Motor neuron (in vitro differentiated cells): Measurements from ENCODE around the gene GPBP1. TPM values are rescaled to one million over a fixed set of nuclear protein-coding genes. Genes with fewer than 3 reads are reported as not detected.

Experiments
- ATAC-seq, 8 experiments: fragments of 200-7000 bp; cut with Tn5 transposase; replicated peaks in 6 of 8; 2 replicates each; pipeline ENCODE4 v1.8.0; 2021; ENCODE audit warnings: mild to moderate bottlenecking in 8 of 8, moderate library complexity in 8 of 8
- H3K27ac ChIP-seq, 2 donors: fragments of 250-450 bp; sonication (Bioruptor Pico); 2 replicates each; pipeline ENCODE4 v1.9.0; 2021; ENCODE audit warnings: antibody characterized with exemption in 2 of 2, mild to moderate bottlenecking in 2 of 2, moderate library complexity in 1 of 2
- H3K4me1 ChIP-seq, 2 donors: fragments of 250-450 bp; sonication (Bioruptor Pico); replicated peaks in 1 of 2; 2 replicates each; pipeline ENCODE4 v1.6.1; 2021; ENCODE audit warnings: antibody characterized with exemption in 2 of 2, mild to moderate bottlenecking in 2 of 2, moderate library complexity in 1 of 2
- H3K4me3 ChIP-seq, 5 donors: fragments of 250-450 bp; sonication (Bioruptor Pico); 2 replicates each; pipeline ENCODE4 v1.9.0; 2021; ENCODE audit warnings: antibody characterized with exemption in 5 of 5, mild to moderate bottlenecking in 5 of 5, moderate library complexity in 4 of 5
- WGBS, 10 experiments: fragments of 450-650 bp; shearing (Covaris generic); methylation state at CpG; one replicate each; pipeline ENCODE4 v1.0.0; 2022; 5-methylcytosine and 5-hydroxymethylcytosine counted together
- in situ Hi-C, 9 experiments: fragments of 400-800 bp; cut with MboI; loops; one replicate each; pipeline ENCODE4 v1.15.0; 2021; ENCODE audit warnings: low sequenced_read_pairs in 9 of 9, low pct_unique_long_range_greater_than_20kb in 2 of 9; ENCODE audit not compliant: unreplicated experiment in 9 of 9
- total RNA-seq, 8 experiments: library from RNA; unstranded; fragments of 300-600 nt; gene quantifications; 2 replicates each; pipeline versions ENCODE4 v1.2.3 to v1.2.4, GENCODE V29; 2022

GPBP1 gene
- total RNA-seq, 8 experiments from 2014 or later: 51.5 to 102 (median 90.8) TPM

DNA sequence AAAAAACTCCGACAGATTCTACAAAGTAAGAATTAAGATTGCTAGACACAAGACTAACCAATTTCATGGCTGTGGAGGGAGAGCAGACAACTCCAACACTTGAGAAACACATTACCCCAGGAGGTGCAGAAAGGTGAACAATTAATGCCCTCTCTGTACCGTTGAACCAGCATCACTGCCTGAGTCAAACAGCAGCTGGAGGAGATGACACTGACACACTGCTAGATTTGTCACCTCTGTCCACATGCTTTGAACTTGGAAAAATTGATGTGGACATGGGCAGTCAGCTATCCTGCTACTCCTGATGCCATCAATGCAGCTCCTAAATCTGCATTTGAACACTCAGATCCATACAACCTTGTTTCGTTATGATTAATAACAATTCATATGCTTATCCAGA, 51.7 kb downstream of the GPBP1 start:
- in situ Hi-C loops: no loop called here
- 74 to 100% (median 80%) methylated on average over 1 to 3 of the region's 3 CpGs; no CpG with 5 or more reads in 1 of the 10 experiments for WGBS, 10 experiments
- Histone ChIP-seq H3K27ac (no peak overlapping the region), H3K4me3 (no peak overlapping the region), H3K4me1 (no peaks in the 10 kb centered on the region)
- ATAC-seq: no peak

DNA sequence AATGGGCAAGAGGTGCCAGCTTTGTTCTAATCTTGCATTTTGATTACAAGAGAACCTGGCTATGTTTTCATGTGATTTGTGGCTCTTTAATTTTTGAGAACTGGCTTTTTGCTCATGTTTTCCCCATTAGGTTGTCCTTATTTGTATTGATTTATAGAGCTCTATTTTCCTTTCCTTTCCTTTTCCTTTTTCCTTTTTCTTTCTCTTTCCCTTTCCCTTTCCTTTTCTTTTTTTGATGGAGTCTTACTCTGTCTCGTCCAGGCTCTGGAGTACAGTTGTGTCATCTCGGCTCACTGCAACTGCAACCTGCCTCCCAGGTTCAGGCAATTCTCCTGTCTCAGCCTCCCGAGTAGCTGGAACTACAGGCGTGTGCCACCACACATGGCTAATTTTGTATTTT, 55.5 kb downstream of the GPBP1 start:
- no peak for ATAC-seq
- H3K4me1 ChIP-seq: no peaks in the 10 kb centered on the region
- 92 to 100% (median 95%) methylated on average over 1 to 4 of the region's 4 CpGs; no CpG with 5 or more reads in 1 of the 10 experiments for WGBS, 10 experiments
- no peak overlapping the region for H3K4me3 ChIP-seq
- in situ Hi-C loops: no loop called here
- no peak overlapping the region for H3K27ac ChIP-seq

DNA sequence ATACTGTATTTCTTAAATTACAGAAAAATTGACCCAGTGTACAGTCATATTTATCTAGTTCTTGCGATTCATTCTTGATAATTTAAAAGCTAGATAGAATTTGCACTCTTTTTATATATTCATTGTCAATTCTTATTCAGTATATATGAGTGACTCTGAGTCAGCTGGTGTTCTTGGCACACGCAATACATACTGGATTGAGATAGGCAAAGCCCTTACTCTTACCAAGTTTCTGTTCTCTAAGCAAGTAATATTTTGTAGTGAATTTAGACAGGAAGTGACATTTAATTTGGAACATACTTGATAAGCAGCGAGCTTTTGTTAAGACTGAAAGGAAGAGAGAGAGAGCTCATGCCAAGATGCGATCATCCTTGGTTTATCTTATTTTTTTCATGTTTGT, 57.7 kb downstream of the GPBP1 start:
- no peak overlapping the region for H3K4me3 ChIP-seq
- no peak overlapping the region for H3K27ac ChIP-seq
- in situ Hi-C loops: no loop called here
- H3K4me1 ChIP-seq: no peaks in the 10 kb centered on the region
- WGBS, 10 experiments: 84 to 100% (median 96%) methylated on average over 3 to 4 of the region's 4 CpGs; no CpG with 5 or more reads in 1 of the 10 experiments
- no peak for ATAC-seq

DNA sequence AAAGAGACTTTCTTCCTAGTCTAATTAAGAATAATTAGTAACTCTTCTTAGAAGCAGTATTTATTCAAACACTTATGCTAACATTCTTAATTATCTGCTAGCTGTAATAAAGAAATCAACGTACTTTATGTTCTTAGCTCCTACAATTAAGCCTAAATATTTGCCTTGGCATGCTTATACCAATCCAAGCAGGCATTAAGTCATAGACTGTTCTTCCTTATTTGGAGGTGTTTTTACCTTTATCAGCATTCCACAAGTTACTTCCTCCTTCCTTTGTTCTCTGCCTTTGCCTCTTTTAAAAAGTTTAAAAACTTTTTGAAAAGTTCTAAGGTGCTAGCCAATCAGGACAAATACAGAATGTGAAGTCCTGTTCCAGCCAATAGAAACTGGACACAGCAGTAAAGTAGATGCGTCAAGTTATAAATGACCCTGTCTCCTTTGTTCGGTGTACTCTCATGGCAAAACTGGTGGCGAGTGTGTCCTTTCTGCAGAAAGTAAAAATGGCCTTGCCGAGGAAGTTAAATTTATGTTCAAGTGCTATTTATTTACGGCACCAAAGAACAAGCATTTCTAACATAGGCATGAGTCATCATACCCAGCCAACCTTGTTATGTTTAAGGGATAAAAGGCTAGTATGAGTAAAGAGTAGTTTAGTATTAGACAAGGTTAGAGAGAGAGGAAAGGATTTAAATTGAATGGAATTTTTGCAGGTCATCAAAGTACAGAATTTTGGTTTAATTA, 58.6 kb downstream of the GPBP1 start:
- ATAC-seq: no peak
- H3K27ac ChIP-seq: no peak overlapping the region
- in situ Hi-C loops: no loop called here

DNA sequence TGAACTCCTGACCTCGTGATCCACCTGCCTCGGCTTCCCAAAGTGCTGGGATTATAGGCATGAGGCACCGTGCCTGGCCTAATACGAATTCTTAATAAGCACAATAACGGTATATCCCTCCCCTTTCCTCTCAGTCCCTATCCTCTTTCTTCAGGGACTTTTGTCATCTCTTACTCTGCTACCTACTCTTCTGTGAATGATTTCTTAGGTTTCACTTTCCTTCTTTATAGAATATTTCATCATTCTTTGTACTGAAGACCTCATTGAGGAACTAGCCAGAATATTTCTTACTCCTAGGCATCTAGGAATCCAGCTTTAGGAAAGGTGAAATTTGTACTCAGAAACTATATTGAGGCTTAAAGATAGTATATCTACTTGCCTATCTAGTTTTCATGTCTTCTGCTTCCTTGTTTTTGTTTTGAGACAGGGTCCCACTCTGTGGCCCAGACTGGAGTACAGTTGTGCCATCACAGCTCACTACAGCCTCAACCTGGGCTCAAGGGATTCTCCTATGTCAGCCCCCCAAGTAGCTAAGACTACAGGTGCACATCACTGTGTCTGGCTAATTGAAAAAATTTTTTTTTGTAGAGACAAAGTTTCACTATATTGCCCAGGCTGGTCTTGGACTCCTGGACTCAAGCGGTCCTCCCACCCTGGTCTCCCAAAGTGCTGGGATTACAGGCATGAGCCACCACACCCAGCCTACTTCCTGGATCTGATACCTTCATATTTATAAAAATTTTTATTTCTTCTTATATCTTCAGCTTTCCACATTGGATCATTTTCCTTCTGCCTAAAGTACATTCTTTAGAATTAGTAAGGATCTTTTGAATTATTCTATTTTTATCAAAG, 69.7 kb downstream of the GPBP1 start:
- H3K27ac ChIP-seq: no peak overlapping the region
- H3K4me3 ChIP-seq: no peak overlapping the region
- in situ Hi-C loops: no loop called here
- WGBS, 10 experiments: 82 to 100% (median 94%) methylated on average over 1 to 5 of the region's 6 CpGs; no CpG with 5 or more reads in 1 of the 10 experiments
- no peak for ATAC-seq
- no peaks in the 10 kb centered on the region for H3K4me1 ChIP-seq

More for the DNA sequence above, 58.6 kb downstream of the GPBP1 start:
- H3K4me3 ChIP-seq: no peak overlapping the region
- H3K4me1 ChIP-seq: no peaks in the 10 kb centered on the region
- WGBS, 10 experiments: 86 to 100% (median 93%) methylated on average over 1 to 6 of the region's 6 CpGs

DNA sequence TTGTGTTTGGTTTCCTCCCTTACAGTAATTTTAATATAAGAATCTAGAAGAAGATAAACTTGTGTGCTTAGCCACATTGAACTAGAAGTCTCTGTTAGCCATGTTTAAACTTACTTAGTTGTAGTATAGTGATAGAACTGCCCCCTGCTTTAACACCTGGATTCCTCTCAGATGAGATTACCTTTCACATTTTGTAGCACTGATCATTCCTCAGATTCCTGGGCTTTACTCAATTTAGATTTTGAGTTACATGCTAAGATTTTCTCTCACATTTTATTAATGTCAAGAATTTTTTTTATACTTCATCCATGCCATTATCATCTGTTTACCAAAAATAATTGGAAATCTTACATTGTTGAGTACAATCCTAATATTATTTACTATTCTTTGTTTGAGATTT, 70.5 kb downstream of the GPBP1 start:
- H3K27ac ChIP-seq: no peak overlapping the region
- no peak overlapping the region for H3K4me3 ChIP-seq
- no peak for ATAC-seq
- in situ Hi-C loops: no loop called here
- H3K4me1 ChIP-seq: no peaks in the 10 kb centered on the region

DNA sequence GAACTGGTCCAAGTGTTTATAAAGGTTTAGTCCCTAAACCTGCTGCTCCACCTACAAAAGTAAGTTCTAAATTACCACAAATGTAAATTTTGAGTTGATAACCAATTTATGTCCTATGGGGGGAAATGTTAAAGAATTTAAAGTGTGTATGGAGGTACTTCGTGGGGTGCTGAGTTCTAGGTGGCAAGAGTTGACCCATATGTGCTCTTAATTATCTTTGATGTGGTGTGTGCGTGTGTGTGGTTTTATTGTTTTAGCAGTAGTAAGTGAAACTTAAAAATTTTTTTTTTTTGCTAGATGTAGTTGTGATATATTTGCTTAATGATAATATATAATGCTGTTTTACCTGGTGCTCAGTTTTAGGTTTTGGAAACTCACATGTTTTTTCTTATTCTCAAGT, 72.6 kb downstream of the GPBP1 start:
- WGBS, 10 experiments: 80 to 100% (median 91%) methylated on average over 1 to 2 of the region's 2 CpGs; no CpG with 5 or more reads in 1 of the 10 experiments
- Histone ChIP-seq H3K4me3 (no peak overlapping the region), H3K27ac (no peak overlapping the region), H3K4me1 (no peaks in the 10 kb centered on the region)
- in situ Hi-C loops: no loop called here
- no peak for ATAC-seq

DNA sequence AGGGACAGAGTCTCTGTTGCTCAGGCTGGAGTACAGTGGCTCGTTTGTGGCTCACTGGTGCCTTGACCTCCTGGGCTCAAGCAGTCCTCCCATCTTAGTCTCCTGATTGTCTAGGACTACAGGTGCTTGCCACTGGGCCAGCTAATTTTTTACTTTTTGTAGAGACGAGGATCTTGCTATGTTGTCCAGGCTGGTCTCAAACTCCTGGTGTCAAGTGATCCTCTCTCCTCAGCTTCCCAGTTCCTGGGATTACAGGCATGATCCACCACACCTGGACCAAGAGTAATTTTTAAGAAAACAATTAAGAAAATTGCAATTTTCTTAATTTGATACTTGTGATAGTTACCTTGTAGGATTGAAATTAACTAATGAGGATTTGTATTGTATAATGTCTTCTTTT, 73.9 kb downstream of the GPBP1 start:
- H3K4me3 ChIP-seq: no peak overlapping the region
- no peak for ATAC-seq
- H3K27ac ChIP-seq: no peak overlapping the region
- H3K4me1 ChIP-seq: no peaks in the 10 kb centered on the region
- 100% methylated on average over 1 to 2 of the region's 2 CpGs; no CpG with 5 or more reads in 5 of the 10 experiments for WGBS, 10 experiments
- in situ Hi-C loops: no loop called here

DNA sequence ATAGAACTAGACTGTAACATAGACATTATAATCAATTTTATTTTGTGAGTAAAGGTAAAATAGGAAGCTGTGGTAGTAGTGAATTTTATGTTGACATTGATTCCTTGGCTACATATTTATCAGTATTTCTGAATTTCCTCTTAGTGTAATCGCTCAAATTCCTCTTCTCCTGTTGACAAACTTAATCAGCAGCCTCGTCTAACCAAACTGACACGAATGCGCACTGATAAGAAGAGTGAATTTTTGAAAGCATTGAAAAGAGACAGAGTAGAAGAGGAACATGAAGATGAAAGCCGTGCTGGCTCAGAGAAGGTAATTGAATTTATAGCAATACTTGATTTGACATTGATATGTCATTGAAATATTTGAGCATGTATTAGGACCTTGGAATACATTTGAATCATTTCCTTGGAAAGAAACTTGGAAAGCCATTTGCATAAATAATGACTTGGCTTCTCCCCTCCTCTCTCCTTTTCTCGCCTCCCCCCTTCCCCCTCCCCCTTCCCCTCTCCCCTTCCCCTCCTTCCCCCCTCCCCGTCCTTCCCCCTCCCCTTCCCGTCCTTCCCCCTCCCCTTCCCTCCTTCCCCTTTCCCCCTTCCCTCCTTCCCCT, 75.5 kb downstream of the GPBP1 start:
- Histone ChIP-seq H3K27ac (no peak overlapping the region), H3K4me3 (no peak overlapping the region), H3K4me1 (no peaks in the 10 kb centered on the region)
- in situ Hi-C loops: no loop called here
- 83 to 100% (median 92%) methylated on average over 2 to 5 of the region's 8 CpGs; no CpG with 5 or more reads in 2 of the 10 experiments for WGBS, 10 experiments
- ATAC-seq: no peak

DNA sequence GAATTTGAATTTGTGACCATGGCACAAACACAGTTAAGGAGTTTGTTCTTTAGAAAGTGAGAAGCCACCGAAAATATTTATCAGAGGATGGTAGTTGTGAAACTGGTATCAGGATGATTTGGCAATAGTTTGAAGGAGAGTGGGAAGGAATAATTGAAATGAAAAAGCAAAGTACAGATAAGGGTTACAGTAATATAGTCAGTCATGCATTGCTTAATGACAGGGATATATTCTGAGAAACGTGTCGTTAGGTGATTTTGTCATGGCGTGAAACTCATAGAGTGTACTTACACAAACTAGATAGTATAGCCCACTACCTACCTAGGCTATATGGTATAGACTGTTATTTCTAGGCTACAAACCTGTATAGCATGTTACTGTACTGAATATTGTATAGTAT, 84.2 kb downstream of the GPBP1 start:
- in situ Hi-C loops: no loop called here
- 68 to 100% (median 96%) methylated on average over 3 to 4 of the region's 4 CpGs for WGBS, 10 experiments

DNA sequence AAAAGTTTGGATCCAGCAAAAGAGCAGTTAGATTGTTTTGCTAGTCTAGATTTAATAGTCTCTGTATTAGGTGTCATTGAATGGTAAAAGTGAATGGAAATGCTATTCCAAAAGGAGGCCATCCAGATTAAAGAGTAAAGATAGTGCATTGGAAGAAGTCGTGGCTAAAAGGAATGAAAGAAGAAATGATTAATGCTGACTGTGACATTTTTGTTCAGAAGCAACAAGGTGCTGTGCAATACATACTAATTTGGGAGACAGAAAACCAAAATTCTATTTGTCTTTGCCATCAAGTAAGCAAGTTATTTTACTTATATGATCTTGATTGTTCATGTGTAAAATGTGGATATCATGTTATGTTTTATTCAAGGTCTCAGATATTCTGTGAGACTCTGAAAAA, 85.1 kb downstream of the GPBP1 start:
- H3K27ac ChIP-seq: no peak overlapping the region
- no peaks in the 10 kb centered on the region for H3K4me1 ChIP-seq
- 20 to 100% (median 83%) methylated on average over 1 of the region's 1 CpG; no CpG with 5 or more reads in 2 of the 10 experiments for WGBS, 10 experiments
- H3K4me3 ChIP-seq: no peak overlapping the region
- in situ Hi-C loops: no loop called here
- no peak for ATAC-seq

More for the DNA sequence above, 84.2 kb downstream of the GPBP1 start:
- Histone ChIP-seq H3K27ac (no peak overlapping the region), H3K4me3 (no peak overlapping the region), H3K4me1 (no peaks in the 10 kb centered on the region)
- ATAC-seq: no peak

DNA sequence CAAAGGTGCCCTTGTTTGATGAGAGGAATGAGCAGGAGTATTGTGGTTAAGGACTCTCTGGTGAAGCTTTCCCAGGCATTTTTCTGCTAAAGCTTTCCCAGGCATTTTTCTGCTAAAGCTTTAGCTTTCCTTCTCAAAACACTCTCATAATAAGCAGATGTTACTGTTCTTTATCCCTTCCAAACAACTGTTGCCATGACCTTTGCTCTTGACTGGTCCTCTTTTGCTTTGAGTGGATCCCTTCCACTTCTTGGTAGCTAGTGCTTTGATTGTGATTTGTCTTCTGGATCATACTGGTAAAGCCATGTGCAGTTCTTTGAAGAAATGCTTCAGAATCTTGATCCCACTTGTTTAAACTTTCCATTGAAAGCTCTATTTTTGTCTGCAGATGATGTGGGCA, 85.8 kb downstream of the GPBP1 start:
- in situ Hi-C loops: no loop called here
- Histone ChIP-seq H3K4me1 (no peaks in the 10 kb centered on the region), H3K4me3 (no peak overlapping the region), H3K27ac (no peak overlapping the region)
- ATAC-seq: no peak

DNA sequence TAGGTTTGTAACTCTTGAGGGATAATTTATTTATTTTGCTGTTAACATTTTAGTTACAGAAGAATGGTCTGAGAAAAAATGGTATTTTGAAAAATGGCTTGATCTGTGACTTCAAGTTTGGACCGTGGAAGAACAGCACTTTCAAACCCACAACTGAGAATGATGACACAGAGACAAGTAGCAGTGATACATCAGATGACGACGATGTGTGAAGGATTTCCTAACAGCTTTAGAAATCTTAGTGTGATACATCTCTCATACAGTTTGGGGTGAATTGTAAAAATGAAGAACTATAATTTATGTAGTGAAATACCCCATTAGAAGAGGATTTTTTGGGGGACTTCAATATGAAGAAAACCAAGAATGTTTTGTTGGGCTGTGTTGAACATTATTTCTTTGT, 88.7 kb downstream of the GPBP1 start:
- ATAC-seq: no peak
- no peaks in the 10 kb centered on the region for H3K4me1 ChIP-seq
- H3K4me3 ChIP-seq: no peak overlapping the region
- 85 to 100% (median 96%) methylated on average over 1 to 3 of the region's 3 CpGs; no CpG with 5 or more reads in 3 of the 10 experiments for WGBS, 10 experiments
- in situ Hi-C loops: no loop called here
- H3K27ac ChIP-seq: no peak overlapping the region
